ENCODE results near the gene TRNP1.

The TRNP1 gene

GRCh38 chr1:27003745-27004470 is 10.4 kb downstream of the TRNP1 start:
- DNase-seq, result no peak

DNA sequence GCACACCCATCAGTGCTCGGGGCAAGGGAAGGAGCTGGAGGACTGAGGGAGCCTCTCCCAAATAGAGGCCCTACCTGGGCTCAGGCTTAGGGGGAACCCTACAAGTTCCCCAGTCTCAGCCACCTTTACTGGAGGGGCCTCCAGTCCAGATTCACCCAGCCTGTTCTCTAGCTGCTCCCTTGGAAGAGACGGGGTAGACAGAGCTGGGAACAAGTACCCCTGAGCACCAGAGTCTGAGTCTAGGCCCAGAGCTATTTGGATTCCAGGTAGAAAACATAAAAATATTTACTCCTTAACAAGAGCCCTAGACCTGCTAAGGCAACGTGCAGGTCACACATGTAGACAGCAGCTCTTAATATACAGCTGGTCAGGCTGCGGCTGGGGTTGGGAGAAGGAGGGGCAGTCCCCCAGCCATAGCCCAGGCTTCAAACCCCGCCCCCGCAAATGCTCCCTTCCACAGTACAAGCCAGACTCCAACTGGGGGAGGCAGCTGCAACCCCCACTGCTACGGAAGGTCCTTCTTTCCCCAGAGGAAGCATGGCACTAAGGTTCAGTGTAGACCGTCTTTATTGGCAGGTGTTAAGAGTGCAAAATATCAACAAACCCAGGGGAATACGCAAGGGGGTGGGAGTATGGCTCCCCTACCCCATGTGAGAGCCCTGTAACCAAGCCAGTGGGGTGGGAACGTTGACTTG is 11.1 kb downstream of the TRNP1 start:
- DNase-seq, result no peak

- DNase-seq, result no peak
Measured at GRCh38 chr1:27005166-27005530, 11.7 kb downstream of the TRNP1 start.

- DNase-seq, result no peak
Measured at GRCh38 chr1:27005648-27006496, 12.4 kb downstream of the TRNP1 start.

DNA sequence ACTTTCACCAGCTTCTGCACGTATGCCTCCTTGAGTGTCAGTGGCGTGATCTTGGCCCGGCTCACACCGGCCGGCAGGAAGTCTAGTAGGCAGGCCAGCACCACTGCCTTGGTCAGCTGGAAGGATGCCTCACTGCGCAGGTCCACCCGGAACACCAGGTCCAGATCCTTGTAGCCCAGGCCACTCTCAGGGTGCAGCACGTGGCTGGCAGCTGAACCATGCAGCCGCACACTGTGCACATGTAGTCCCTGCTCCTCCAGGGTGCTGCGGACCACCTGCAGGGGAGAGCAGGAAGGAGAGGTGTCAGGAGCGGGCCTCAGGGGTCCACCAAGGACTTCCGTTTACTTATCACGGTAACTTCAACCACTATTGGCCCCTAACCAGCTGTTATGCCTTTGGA is 13.2 kb downstream of the TRNP1 start:
- DNase-seq, result no peak

GRCh38 chr1:27007909-27008582 is 14.6 kb downstream of the TRNP1 start:
- DNase-seq, result no peak

DNA sequence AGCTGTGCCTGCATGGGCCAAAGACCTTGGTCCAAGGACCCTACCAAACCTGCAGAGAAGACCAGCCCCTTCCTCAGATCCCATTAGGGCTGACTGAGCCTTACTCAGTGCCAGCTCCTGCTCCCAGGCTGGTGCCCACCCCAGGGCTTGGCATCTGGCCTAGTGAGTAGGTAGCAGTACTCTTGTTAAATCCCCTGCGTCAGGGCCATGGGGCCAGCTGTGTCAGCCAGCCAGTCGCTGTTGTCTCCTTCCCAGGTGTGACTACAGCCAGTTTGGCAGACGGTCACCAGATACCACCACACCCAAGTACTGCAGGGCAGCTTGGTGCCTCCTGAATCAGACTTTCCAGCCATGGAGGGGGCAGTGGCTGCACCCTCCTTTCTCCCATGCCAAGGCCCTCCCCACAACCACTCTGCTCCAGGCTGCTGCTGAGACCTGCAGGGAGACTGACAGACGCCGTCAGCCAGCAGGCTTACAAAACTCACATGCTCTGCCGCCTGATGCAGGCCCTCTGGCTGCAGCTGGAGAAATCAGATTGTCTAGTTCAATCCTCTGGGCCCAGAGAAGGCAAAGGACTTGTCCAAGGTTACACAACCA is 16.2 kb downstream of the TRNP1 start:
- DNase-seq, result no peak

GRCh38 chr1:27010226-27010994 is 16.9 kb downstream of the TRNP1 start:
- no peak for DNase-seq

GRCh38 chr1:27011058-27011764 is 17.7 kb downstream of the TRNP1 start:
- no peak for DNase-seq

- no peak for DNase-seq
Measured at GRCh38 chr1:27011976-27012563, 18.6 kb downstream of the TRNP1 start.

DNA sequence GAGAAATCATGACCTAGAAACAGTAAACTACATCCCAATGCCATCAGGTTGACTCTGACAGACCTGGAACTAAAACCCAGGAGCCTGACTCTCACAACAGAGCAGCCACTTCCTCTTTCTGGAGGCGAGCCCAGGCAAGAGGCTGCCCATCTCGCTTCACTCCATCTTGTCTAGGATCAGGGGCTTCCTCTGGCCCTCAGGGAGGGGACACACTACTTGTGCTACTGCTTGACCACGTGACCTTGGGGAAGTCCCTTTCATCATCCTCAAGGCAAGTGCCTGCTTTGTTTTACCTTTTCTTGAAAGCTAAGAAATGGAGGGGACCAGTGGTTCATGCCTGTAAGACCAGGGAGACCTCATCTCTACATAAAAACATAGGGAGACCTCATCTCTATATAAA is 21.8 kb downstream of the TRNP1 start:
- DNase-seq, result no peak

GRCh38 chr1:27016376-27016775 is 22.9 kb downstream of the TRNP1 start:
- DNase-seq, result no peak

GRCh38 chr1:27017207-27017606 is 23.7 kb downstream of the TRNP1 start:
- DNase-seq, result no peak

GRCh38 chr1:27018316-27018715 is 24.8 kb downstream of the TRNP1 start:
- DNase-seq, result no peak

- no peak for DNase-seq
Measured at GRCh38 chr1:27021354-27022031, 28.0 kb downstream of the TRNP1 start.

DNA sequence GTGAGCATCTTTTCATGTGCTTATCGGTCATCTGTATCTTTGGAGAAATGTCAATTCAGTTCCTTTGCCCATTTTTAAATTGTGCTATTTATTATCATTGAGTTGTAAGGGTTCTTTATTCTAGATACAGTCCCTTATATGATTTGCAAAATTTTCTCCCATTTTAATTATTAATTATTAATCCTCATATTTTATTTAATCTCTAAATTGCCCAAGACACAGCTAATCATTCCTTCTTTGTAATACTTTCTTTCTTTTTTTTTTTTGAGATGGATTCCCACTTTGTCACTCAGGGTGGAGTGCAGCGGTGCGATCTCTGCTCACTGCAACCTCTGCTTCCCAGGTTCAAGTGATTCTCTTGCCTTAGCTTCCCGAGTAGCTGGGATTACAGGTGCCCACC is 32.2 kb downstream of the TRNP1 start:
- no peak for DNase-seq

GRCh38 chr1:27026621-27027574 is 33.4 kb downstream of the TRNP1 start:
- DNase-seq, result no peak

DNA sequence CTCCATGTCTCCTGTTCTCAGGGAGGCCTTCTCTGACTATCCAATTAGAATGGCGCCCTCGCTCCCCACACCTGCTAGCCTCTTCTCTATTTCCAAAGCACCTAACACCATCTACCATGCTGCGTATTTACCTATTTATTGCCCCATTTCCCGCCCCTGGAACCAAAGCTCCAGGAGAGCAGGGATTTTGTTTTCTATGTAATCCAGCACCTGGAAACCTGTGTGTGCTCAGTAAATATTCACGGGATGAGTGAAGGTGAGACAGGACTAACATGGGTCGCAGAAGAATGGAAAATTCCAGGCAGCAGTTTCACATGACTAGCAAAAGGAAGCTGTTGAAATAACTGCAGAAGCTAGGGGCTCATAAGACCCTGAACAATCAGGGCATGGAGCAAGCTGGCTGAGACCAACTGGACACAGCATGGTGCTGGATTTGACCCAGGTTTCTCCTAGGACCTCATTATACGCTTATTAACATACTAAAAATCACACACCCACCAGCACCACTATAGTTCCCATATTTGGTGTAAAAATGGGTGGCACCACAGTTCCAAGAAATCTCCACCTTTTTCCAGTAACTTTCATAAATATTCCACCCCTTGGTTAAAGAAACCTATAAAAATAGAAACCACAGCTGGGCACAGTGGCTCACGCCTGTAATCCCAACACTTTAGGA is 34.2 kb downstream of the TRNP1 start:
- DNase-seq, result no peak

DNA sequence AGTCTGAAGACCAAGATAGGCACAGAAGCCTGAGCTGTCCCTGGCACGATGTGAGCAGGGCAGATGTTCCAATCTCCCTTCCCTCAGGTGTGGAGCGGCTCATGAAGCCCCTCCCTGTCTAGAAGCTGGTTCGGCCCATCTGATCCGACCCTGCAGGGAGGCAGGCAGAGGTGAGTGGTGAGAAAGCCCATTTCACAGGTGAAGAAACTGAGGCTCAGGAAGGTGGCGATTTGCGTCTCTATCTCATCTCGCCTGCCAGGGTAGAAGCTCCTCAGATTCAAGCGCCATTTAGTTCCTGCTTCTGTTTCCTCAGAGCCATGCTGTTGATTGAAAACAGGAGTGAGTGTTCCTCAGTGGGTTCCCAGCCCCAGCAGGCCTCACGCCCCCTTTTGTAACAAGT is 36.0 kb downstream of the TRNP1 start:
- DNase-seq, result no peak

All from activated effector memory CD4-positive, alpha-beta T cell treated with Interleukin-2 at 50 U/mL for 16 hours (primary cell).